ENCODE data around the gene CASP14.

- no peak for TF ChIP-seq EZH2 (IDR thresholded peaks at IDR 0.05; ENCODE audit: borderline replicate concordance, low read depth, low read length, severe bottlenecking)
- TF ChIP-seq CTCF (IDR thresholded peaks at IDR 0.05; ENCODE audit: borderline replicate concordance, extremely low read depth, low read length, poor library complexity, severe bottlenecking) = no peak
Measured at GRCh38 chr19:15062036-15062435, 12.8 kb downstream of the CASP14 start.
